Stimulated activated CD4-positive, alpha-beta T cell treated with anti-CD3 and anti-CD28 coated beads, Interleukin-1b, Interleukin-23, amount 100 ng/mL, for 24 hours (primary cell): ENCODE data around the gene CCDC18.
"Not testable (repeated sequence)": the region's sequence is repeated elsewhere in the genome, so short reads cannot be mapped to it uniquely, and the experiment has no call there.

Source experiments
- DNase-seq, 4 experiments: peaks; one replicate each; pipeline ENCODE4 v3.0.0-alpha.2; 2020; ENCODE audit warnings: low read depth in 4 of 4, low spot score in 1 of 4

CCDC18 gene

GRCh38 chr1:93174638-93175037 is 5.9 kb upstream of the CCDC18 start:
- DNase-seq: not testable (repeated sequence)

- DNase-seq: no peak
Measured at GRCh38 chr1:93177991-93178390, 2.5 kb upstream of the CCDC18 start.

GRCh38 chr1:93178418-93178817 is 2.1 kb upstream of the CCDC18 start:
- DNase-seq: no peak

- peak; percentile 69 to 92 (median 84) for DNase-seq
Measured at GRCh38 chr1:93179886-93180722, 420 bp upstream of the CCDC18 start, which contains the start of gene TMED5. TSS of gene TMED5 (minus strand) at chr1:93180413. CDS start at chr1:93180242, 171 bp downstream.

- no peak for DNase-seq
Measured at GRCh38 chr1:93186667-93187066, 6.1 kb downstream of the CCDC18 start.

GRCh38 chr1:93190432-93190831 is 9.9 kb downstream of the CCDC18 start:
- no peak for DNase-seq

GRCh38 chr1:93194231-93194990 is 13.9 kb downstream of the CCDC18 start:
- no peak for DNase-seq

- DNase-seq: no peak
Measured at GRCh38 chr1:93196591-93196990, 16.1 kb downstream of the CCDC18 start.

GRCh38 chr1:93199150-93199549 is 18.6 kb downstream of the CCDC18 start:
- DNase-seq: no peak

GRCh38 chr1:93200086-93200620 is 19.6 kb downstream of the CCDC18 start:
- no peak for DNase-seq

GRCh38 chr1:93200714-93201113 is 20.2 kb downstream of the CCDC18 start:
- no peak for DNase-seq

GRCh38 chr1:93205892-93206566 is 25.5 kb downstream of the CCDC18 start:
- no peak for DNase-seq

- no peak for DNase-seq
Measured at GRCh38 chr1:93206567-93206954, 26.0 kb downstream of the CCDC18 start.

- no peak for DNase-seq
Measured at GRCh38 chr1:93207211-93207610, 26.7 kb downstream of the CCDC18 start.

- DNase-seq: no peak
Measured at GRCh38 chr1:93215322-93215721, 34.8 kb downstream of the CCDC18 start.

- peak in 1 of 4 experiments; percentile 2 for DNase-seq
Measured at GRCh38 chr1:93219443-93219842, 38.9 kb downstream of the CCDC18 start.

- not testable (repeated sequence) for DNase-seq
Measured at GRCh38 chr1:93220716-93221115, 40.2 kb downstream of the CCDC18 start.

GRCh38 chr1:93221913-93222312 is 41.4 kb downstream of the CCDC18 start:
- DNase-seq: no peak

- DNase-seq: no peak
Measured at GRCh38 chr1:93223023-93223675, 42.6 kb downstream of the CCDC18 start.

GRCh38 chr1:93235261-93235660 is 54.7 kb downstream of the CCDC18 start:
- no peak for DNase-seq

- no peak for DNase-seq
Measured at GRCh38 chr1:93237021-93237420, 56.5 kb downstream of the CCDC18 start.
